Neuronal stem cell (in vitro differentiated cells): ENCODE measurements around the gene SRSF4.
"Not testable (repeated sequence)": the region's sequence is repeated elsewhere in the genome, so short reads cannot be mapped to it uniquely, and the experiment has no call there.

Experiments
- DNase-seq: peaks from one replicate; pipeline ENCODE4 v3.0.0-alpha.2; 2013; ENCODE audit warnings: low spot score
- H2AFZ ChIP-seq: one replicate; pipeline ENCODE4 v1.6.1; 2013; ENCODE audit warnings: mild to moderate bottlenecking, low read length, inconsistent platforms
- H2AK5ac ChIP-seq: 2 replicates; pipeline ENCODE4 v1.6.1; 2013; ENCODE audit warnings: low read depth, mild to moderate bottlenecking, inconsistent platforms, low read length, moderate library complexity, mixed read lengths
- H2BK120ac ChIP-seq: 2 replicates; pipeline ENCODE4 v1.6.1; 2013; ENCODE audit warnings: low read depth, mild to moderate bottlenecking, inconsistent platforms, low read length, moderate library complexity, mixed read lengths
- H2BK12ac ChIP-seq: one replicate; pipeline ENCODE4 v1.6.1; 2013; ENCODE audit warnings: low read length, inconsistent platforms
- H2BK15ac ChIP-seq: 2 replicates; pipeline ENCODE4 v1.6.1; 2013; ENCODE audit warnings: mild to moderate bottlenecking, low read length, inconsistent platforms, mixed read lengths
- H2BK5ac ChIP-seq: one replicate; pipeline ENCODE4 v1.6.1; 2013; ENCODE audit warnings: inconsistent platforms, mild to moderate bottlenecking, low read length, moderate library complexity
- H3K14ac ChIP-seq: one replicate; pipeline ENCODE4 v1.6.1; 2013; ENCODE audit warnings: low read length, inconsistent platforms
- H3K18ac ChIP-seq: 2 replicates; pipeline ENCODE4 v1.6.1; 2013; ENCODE audit warnings: low read length, inconsistent platforms
- H3K23ac ChIP-seq: 2 replicates; pipeline ENCODE4 v1.6.1; 2013; ENCODE audit warnings: low read depth, mild to moderate bottlenecking, mixed read lengths, low read length, inconsistent platforms; ENCODE audit not compliant: poor library complexity
- H3K27ac ChIP-seq: replicated peaks from 3 replicates; pipeline ENCODE4 v1.5.1; 2013; ENCODE audit warnings: low read length, inconsistent platforms
- H3K27me3 ChIP-seq, 3 experiments: 2 replicates each; pipeline ENCODE4 v1.6.1; 2013; ENCODE audit warnings: low read length in 3 of 3, mild to moderate bottlenecking in 2 of 3, inconsistent platforms in 1 of 3, low read depth in 1 of 3, mixed read lengths in 1 of 3, moderate library complexity in 1 of 3; ENCODE audit not compliant: control insufficient read depth in 3 of 3, insufficient read depth in 3 of 3
- H3K36me3 ChIP-seq, 2 donors: replicated peaks in 1 of 2; 2 replicates each; pipeline ENCODE4 v1.6.1; 2013; ENCODE audit warnings: low read length in 2 of 2; ENCODE audit not compliant: control insufficient read depth in 2 of 2, insufficient read depth in 2 of 2
- H3K4ac ChIP-seq: 2 replicates; pipeline ENCODE4 v1.6.1; 2013; ENCODE audit warnings: inconsistent platforms, mild to moderate bottlenecking, low read length, moderate library complexity
- H3K4me1 ChIP-seq, 2 donors: 1 replicate in 1 of 2; 2 replicates in 1 of 2; pipeline ENCODE4 v1.6.1; 2013; ENCODE audit warnings: low read length in 2 of 2, low read depth in 1 of 2; ENCODE audit not compliant: control insufficient read depth in 2 of 2, insufficient read depth in 1 of 2
- H3K4me2 ChIP-seq: one replicate; pipeline ENCODE4 v1.6.1; 2013; ENCODE audit warnings: mild to moderate bottlenecking, low read length, inconsistent platforms; ENCODE audit not compliant: insufficient read depth, poor library complexity, severe bottlenecking
- H3K4me3 ChIP-seq, 2 donors: 2 replicates each; pipeline ENCODE4 v1.5.1; 2013; ENCODE audit warnings: low read length in 2 of 2, mild to moderate bottlenecking in 2 of 2, inconsistent platforms in 1 of 2, moderate library complexity in 1 of 2
- H3K79me1 ChIP-seq: one replicate; pipeline ENCODE4 v1.6.1; 2013; ENCODE audit warnings: low read depth, mild to moderate bottlenecking, inconsistent platforms, low read length, moderate library complexity
- H3K9ac ChIP-seq: one replicate; pipeline ENCODE4 v1.6.1; 2013; ENCODE audit warnings: mild to moderate bottlenecking, low read depth, low read length, inconsistent platforms; ENCODE audit not compliant: poor library complexity
- H3K9me3 ChIP-seq, 2 donors: replicated peaks in 1 of 2; 2 replicates each; pipeline versions ENCODE3 to v1.6.1; 2013; ENCODE audit warnings: low read length in 2 of 2, mild to moderate bottlenecking in 2 of 2, inconsistent platforms in 1 of 2, low read depth in 1 of 2, mixed read lengths in 1 of 2, moderate library complexity in 1 of 2; ENCODE audit not compliant: control insufficient read depth in 2 of 2, insufficient read depth in 1 of 2
- H4K8ac ChIP-seq: one replicate; pipeline ENCODE4 v1.6.1; 2013; ENCODE audit warnings: low read depth, mild to moderate bottlenecking, inconsistent platforms, low read length, moderate library complexity
- H4K91ac ChIP-seq: one replicate; pipeline ENCODE4 v1.6.1; 2013; ENCODE audit warnings: low read length, low read depth, mild to moderate bottlenecking, inconsistent platforms; ENCODE audit not compliant: poor library complexity
- WGBS, 2 donors: extraction: QIAGEN DNeasy Blood & Tissue Kit; methylation state at CpG; one replicate each; pipeline ENCODE4 v1.1.7; 2013; ENCODE audit warnings: missing lambda C conversion rate in 2 of 2, mixed read lengths in 1 of 2; ENCODE audit not compliant: insufficient read length in 2 of 2, insufficient replicate concordance in 1 of 2; ENCODE audit errors: extremely low coverage in 2 of 2; 5-methylcytosine and 5-hydroxymethylcytosine counted together

Gene SRSF4

DNA sequence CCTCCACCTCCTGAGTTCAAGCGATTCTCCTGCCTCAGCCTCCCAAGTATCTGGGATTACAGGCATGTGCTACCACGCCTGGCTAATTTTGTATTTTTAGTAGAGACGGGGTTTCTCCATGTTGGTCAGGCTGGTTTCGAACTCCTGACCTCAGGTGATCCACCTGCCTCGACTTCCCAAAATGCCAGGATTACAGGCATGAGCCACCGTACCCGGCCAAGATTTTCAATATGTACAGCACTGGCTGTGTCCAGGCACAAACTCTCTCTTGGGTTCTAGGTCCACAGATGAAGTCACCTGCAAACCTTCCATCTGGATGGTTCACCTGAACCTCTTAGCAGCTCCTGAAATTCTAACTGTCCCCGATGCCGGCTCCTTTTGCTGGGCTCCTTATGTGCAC lies 31.4 kb downstream of the SRSF4 start:
- not testable (repeated sequence) for H2BK5ac ChIP-seq, H2AK5ac ChIP-seq, H3K4me2 ChIP-seq, H3K27me3 ChIP-seq, H3K27ac ChIP-seq, H4K91ac ChIP-seq, H2BK12ac ChIP-seq, H4K8ac ChIP-seq, DNase-seq, H3K4me3 ChIP-seq, H2BK120ac ChIP-seq, H3K9me3 ChIP-seq, H3K14ac ChIP-seq, H3K9ac ChIP-seq, H3K18ac ChIP-seq, H2AFZ ChIP-seq, H3K4ac ChIP-seq, H3K23ac ChIP-seq, H3K79me1 ChIP-seq, H2BK15ac ChIP-seq, H3K4me1 ChIP-seq
- peaks cover 66 to 99% of the 10 kb centered on the region in 2 donors for H3K36me3 ChIP-seq
- WGBS, 2 donors: no CpG with 5 or more reads among the region's 9 CpGs

DNA sequence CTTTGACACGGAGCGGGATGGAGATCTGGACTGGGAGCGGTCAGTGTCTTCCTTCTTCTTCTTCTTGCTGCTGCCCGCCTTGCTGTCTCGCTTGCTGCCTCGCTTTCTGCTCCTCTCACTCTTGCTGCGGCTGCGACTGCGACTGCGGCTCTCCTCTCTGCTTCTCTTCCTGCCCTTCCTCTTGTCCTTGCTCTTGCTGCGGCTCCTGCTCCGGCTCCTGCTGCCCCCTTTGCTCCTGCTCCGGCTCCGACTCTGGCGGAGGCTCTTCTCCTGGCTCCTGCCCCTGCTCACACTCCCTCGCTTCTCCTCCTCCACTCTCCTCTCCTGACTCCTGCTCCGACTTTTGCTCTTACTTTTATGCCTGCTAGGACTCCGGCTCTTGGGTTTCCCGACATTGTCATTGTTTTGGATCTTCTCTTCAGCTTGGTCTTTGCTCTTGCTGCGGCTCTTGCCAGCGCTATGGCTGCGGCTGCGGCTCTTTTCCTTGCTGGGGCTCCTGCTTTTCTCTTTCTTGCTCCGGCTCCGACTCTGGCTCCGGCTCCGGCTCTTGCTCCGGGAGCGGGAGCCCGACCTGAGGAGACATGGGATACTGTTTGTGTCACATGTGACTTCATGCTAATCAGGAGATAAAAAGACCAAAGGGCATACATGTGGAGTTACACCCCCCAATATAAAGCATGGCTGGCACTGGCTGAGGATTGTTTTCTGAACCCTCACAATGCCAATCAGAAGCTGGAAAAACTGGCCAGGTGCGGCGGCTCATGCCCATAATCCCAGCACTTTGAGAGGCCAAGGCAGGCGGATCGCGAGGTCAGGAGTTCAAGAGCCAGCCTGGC lies 32.8 kb downstream of the SRSF4 start:
- H3K9ac ChIP-seq: no peak overlapping the region
- no CpG with 5 or more reads among the region's 35 CpGs for WGBS, 2 donors
- H3K4me2 ChIP-seq: no peak overlapping the region
- no peak overlapping the region for H4K91ac ChIP-seq
- H3K14ac ChIP-seq: no peak overlapping the region
- H3K79me1 ChIP-seq: no peaks in the 10 kb centered on the region
- peaks cover 61 to 92% of the 10 kb centered on the region in 2 donors for H3K36me3 ChIP-seq
- no peak overlapping the region for H2AK5ac ChIP-seq
- no peak overlapping the region for H2BK12ac ChIP-seq
- H4K8ac ChIP-seq: no peak overlapping the region
- DNase-seq: no peak
- no peak overlapping the region for H3K18ac ChIP-seq
- H3K27me3 ChIP-seq: no peaks in the 10 kb centered on the region
- H3K27ac ChIP-seq: no peak overlapping the region
- no peaks in the 10 kb centered on the region for H3K9me3 ChIP-seq
- H2BK120ac ChIP-seq: no peak overlapping the region
- H3K4me3 ChIP-seq: no peak overlapping the region
- no peak overlapping the region for H3K4ac ChIP-seq
- H2BK15ac ChIP-seq: no peak overlapping the region
- peak overlapping the region; percentile 6 for H3K23ac ChIP-seq
- no peaks in the 10 kb centered on the region for H3K4me1 ChIP-seq
- H2BK5ac ChIP-seq: no peak overlapping the region
- H2AFZ ChIP-seq: no peak overlapping the region

DNA sequence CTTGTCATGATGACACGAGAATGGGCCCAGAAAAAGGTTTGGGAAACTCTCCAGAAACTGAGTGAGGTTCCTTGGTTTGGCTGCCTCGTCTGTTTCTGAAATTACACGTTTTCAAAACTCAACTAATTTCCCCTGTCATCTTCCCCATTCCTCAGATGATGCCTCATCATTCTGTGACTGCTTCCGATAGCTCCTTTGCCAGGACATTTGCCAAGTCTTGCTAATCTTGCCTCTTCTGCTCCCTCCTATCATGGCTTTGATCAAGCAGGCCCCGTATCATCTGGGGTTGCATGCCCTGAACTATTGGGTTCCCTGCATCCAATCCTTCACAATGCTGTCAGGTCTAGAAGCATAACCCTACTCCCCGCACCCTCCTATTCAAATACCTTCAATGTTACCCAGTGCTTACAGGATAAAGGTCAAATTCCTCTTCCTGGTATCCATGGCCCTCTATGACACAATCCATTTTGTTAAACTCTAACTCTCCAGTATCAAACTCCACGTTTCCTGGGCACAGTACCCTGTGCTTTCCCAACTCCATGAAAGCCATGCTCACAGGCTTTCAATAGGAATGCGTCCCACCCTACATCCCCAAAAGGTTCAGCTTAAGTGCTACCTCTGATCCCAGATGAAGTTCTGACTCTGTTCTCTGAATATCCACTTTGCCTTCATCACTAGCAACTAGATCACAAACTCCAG lies 35.8 kb downstream of the SRSF4 start:
- Histone ChIP-seq H2BK5ac (no peak overlapping the region), H2AFZ (no peak overlapping the region), H4K8ac (no peak overlapping the region), H3K9me3 (no peaks in the 10 kb centered on the region), H3K4ac (no peak overlapping the region), H3K36me3 (peaks cover 45 to 72% of the 10 kb centered on the region in 2 donors), H2BK12ac (no peak overlapping the region), H3K79me1 (no peaks in the 10 kb centered on the region), H3K18ac (no peak overlapping the region), H3K23ac (no peak overlapping the region), H2BK15ac (no peak overlapping the region), H3K4me2 (no peak overlapping the region), H4K91ac (no peak overlapping the region), H3K27ac (no peak overlapping the region), H3K14ac (no peak overlapping the region), H3K27me3 (no peaks in the 10 kb centered on the region), H2AK5ac (no peak overlapping the region), H3K9ac (no peak overlapping the region), H3K4me1 (no peaks in the 10 kb centered on the region), H3K4me3 (no peak overlapping the region), H2BK120ac (no peak overlapping the region)
- DNase-seq: no peak
- WGBS, 2 donors: no CpG with 5 or more reads among the region's 8 CpGs

DNA sequence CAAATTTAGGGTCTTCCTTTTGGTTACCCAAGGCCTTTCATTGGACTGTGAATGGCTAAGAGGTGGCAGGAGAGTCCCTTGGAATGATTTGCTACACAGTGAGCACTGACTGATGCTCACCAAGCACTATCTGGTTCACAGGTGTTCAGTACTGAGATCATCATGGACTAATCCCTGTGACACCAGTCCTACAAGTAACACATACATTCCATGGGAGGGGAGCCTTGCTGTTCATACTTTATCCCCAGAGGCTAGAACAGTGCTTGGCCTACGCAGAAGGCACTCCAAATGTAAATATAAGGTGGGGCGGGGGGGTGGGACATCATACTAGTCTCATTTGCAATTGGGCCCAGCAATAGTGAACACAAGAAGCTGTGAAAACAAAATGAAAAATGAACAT lies 37.5 kb downstream of the SRSF4 start:
- no peak overlapping the region for H3K4me3 ChIP-seq
- no peak overlapping the region for H3K9ac ChIP-seq
- peaks cover 31 to 57% of the 10 kb centered on the region in 2 donors for H3K36me3 ChIP-seq
- no peak overlapping the region for H3K4ac ChIP-seq
- no peak overlapping the region for H3K14ac ChIP-seq
- H2BK12ac ChIP-seq: no peak overlapping the region
- no peak overlapping the region for H4K91ac ChIP-seq
- no peak overlapping the region for H3K4me2 ChIP-seq
- H2BK5ac ChIP-seq: no peak overlapping the region
- DNase-seq: no peak
- no peak overlapping the region for H4K8ac ChIP-seq
- no peak overlapping the region for H3K18ac ChIP-seq
- no peak overlapping the region for H2BK120ac ChIP-seq
- H2AFZ ChIP-seq: no peak overlapping the region
- H3K27me3 ChIP-seq: no peaks in the 10 kb centered on the region
- no CpG with 5 or more reads among the region's 2 CpGs for WGBS, 2 donors
- no peaks in the 10 kb centered on the region for H3K9me3 ChIP-seq
- H2BK15ac ChIP-seq: no peak overlapping the region
- H3K23ac ChIP-seq: no peak overlapping the region
- no peak overlapping the region for H2AK5ac ChIP-seq
- no peaks in the 10 kb centered on the region for H3K4me1 ChIP-seq
- H3K79me1 ChIP-seq: no peaks in the 10 kb centered on the region
- H3K27ac ChIP-seq: no peak overlapping the region
